IMR-90 (cell line): Measurements from ENCODE around the gene SPDYC.

Experiments
- FOS ChIP-seq: fragments of 150-350 bp; IDR thresholded peaks from 2 replicates; pipeline ENCODE4 v1.6.1; 2016; ENCODE audit warnings: low read depth, low read length
- MAFK ChIP-seq: IDR thresholded peaks from 2 replicates; pipeline ENCODE4 v1.6.1; 2012; ENCODE audit warnings: low read depth, low read length, improper control_type of control experiment
- MAZ ChIP-seq: IDR thresholded peaks from 2 replicates; pipeline ENCODE4 v1.6.1; 2012; ENCODE audit warnings: low read depth, mild to moderate bottlenecking, low read length, improper control_type of control experiment, moderate library complexity, borderline replicate concordance
- POLR2A ChIP-seq: IDR thresholded peaks from 2 replicates; pipeline ENCODE4 v1.6.1; 2012; ENCODE audit warnings: mild to moderate bottlenecking, low read depth, low read length
- RAD21 ChIP-seq: IDR thresholded peaks from 2 replicates; pipeline ENCODE4 v1.6.1; 2012; ENCODE audit warnings: low read length, improper control_type of control experiment
- RCOR1 ChIP-seq: IDR thresholded peaks from 2 replicates; pipeline ENCODE4 v1.6.1; 2012; ENCODE audit warnings: mild to moderate bottlenecking, low read length, improper control_type of control experiment; ENCODE audit not compliant: insufficient replicate concordance
- RFX5 ChIP-seq: IDR thresholded peaks from 2 replicates; pipeline ENCODE4 v1.8.0; 2012; ENCODE audit warnings: low read depth, mild to moderate bottlenecking, low read length, moderate library complexity
- SMC3 ChIP-seq: fragments of 150-350 bp; IDR thresholded peaks from 2 replicates; pipeline ENCODE4 v1.6.1; 2016; ENCODE audit warnings: low read depth, mild to moderate bottlenecking, antibody characterized with exemption, low read length, moderate library complexity
- TF ChIP-seq, protein P1 (sequence below): conservative IDR thresholded peaks from 2 replicates; pipeline ENCODE4 v1.5.1; 2012; ENCODE audit warnings: mild to moderate bottlenecking, low read depth, low read length, improper control_type of control experiment
- TF ChIP-seq, protein P2 (sequence below): fragments of 150-350 bp; IDR thresholded peaks from 2 replicates; pipeline ENCODE4 v1.6.1; 2017; ENCODE audit warnings: mild to moderate bottlenecking, antibody characterized with exemption, low read length, low read depth
- TF ChIP-seq, protein P3 (sequence below): fragments of 150-350 bp; IDR thresholded peaks from 2 replicates; pipeline ENCODE4 v1.6.1; 2016; ENCODE audit warnings: low read depth, mild to moderate bottlenecking, low read length, moderate library complexity, borderline replicate concordance

DNA sequence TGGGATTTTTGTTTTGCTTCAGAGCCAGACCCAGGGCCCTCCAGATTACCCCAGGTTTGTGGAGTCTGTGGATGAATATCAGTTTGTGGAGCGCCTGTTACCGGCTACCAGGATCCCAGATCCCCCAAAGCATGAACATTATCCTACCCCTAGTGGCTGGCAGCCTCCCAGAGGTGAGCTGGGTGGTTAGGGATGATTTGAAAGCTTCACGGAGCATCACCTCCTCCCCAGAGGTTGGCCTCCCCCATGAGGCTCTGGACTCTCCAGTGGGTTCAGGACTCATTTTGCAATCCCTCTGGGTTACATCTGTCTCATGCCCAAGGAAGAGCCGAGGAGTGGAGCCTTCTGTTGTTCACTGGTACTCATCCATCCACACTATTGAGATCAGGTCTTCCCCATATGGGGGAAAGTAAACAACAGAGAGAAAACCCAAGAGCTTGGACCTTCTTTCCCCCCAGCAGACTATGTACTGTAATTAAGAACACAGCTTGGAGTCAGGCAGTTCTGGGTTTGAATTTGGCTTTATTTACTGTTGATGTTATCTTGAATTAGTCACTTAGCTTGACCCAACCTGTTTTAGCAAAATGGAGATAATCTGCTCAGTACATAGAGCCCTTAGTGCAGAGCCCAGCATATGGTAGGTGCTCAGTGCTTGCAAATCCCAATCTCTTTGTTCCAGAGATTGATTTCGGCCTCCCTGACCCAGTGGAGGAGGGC is 45.4 kb upstream of the SPDYC start:
- TF ChIP-seq POLR2A (no peak), RFX5 (no peak), RCOR1 (no peak), MAFK (no peak), RAD21 (no peak), SMC3 (no peak), FOS (no peak), MAZ (no peak)
- TF ChIP-seq, protein P1, sequence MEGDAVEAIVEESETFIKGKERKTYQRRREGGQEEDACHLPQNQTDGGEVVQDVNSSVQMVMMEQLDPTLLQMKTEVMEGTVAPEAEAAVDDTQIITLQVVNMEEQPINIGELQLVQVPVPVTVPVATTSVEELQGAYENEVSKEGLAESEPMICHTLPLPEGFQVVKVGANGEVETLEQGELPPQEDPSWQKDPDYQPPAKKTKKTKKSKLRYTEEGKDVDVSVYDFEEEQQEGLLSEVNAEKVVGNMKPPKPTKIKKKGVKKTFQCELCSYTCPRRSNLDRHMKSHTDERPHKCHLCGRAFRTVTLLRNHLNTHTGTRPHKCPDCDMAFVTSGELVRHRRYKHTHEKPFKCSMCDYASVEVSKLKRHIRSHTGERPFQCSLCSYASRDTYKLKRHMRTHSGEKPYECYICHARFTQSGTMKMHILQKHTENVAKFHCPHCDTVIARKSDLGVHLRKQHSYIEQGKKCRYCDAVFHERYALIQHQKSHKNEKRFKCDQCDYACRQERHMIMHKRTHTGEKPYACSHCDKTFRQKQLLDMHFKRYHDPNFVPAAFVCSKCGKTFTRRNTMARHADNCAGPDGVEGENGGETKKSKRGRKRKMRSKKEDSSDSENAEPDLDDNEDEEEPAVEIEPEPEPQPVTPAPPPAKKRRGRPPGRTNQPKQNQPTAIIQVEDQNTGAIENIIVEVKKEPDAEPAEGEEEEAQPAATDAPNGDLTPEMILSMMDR = no peak
- TF ChIP-seq, protein P2, sequence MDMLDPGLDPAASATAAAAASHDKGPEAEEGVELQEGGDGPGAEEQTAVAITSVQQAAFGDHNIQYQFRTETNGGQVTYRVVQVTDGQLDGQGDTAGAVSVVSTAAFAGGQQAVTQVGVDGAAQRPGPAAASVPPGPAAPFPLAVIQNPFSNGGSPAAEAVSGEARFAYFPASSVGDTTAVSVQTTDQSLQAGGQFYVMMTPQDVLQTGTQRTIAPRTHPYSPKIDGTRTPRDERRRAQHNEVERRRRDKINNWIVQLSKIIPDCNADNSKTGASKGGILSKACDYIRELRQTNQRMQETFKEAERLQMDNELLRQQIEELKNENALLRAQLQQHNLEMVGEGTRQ = no peak
- TF ChIP-seq, protein P3, sequence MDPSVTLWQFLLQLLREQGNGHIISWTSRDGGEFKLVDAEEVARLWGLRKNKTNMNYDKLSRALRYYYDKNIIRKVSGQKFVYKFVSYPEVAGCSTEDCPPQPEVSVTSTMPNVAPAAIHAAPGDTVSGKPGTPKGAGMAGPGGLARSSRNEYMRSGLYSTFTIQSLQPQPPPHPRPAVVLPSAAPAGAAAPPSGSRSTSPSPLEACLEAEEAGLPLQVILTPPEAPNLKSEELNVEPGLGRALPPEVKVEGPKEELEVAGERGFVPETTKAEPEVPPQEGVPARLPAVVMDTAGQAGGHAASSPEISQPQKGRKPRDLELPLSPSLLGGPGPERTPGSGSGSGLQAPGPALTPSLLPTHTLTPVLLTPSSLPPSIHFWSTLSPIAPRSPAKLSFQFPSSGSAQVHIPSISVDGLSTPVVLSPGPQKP = no peak
